GM18867 (cell line): ENCODE results near the gene SH2D4B.
A peak's percentile ranks its signal among the peaks of the same experiment; 100 is the strongest.
"Not testable (repeated sequence)": the region's sequence is repeated elsewhere in the genome, so short reads cannot be mapped to it uniquely, and the experiment has no call there.

Experiments
- ATAC-seq: cut with Tn5 transposase; IDR thresholded peaks from one replicate; pipeline ENCODE4 v1.9.1; 2021; ENCODE audit warnings: mild to moderate bottlenecking, moderate library complexity; ENCODE audit not compliant: unreplicated experiment

SH2D4B gene

GRCh38 chr10:80523773-80524172, 13.9 kb upstream of the SH2D4B start:
- no peak for ATAC-seq

- ATAC-seq: no peak
These were observed 13.4 kb upstream of the SH2D4B start for GRCh38 chr10:80524190-80524909.

- no peak for ATAC-seq
These were observed 11.5 kb upstream of the SH2D4B start for GRCh38 chr10:80526218-80526617.

GRCh38 chr10:80526742-80527141, 11.0 kb upstream of the SH2D4B start:
- no peak for ATAC-seq

GRCh38 chr10:80528185-80528700, 9.5 kb upstream of the SH2D4B start:
- no peak for ATAC-seq

GRCh38 chr10:80528901-80529300, 8.8 kb upstream of the SH2D4B start:
- no peak for ATAC-seq

GRCh38 chr10:80529604-80530003, 8.1 kb upstream of the SH2D4B start:
- no peak for ATAC-seq

GRCh38 chr10:80530251-80530650, 7.5 kb upstream of the SH2D4B start:
- peak; percentile 54 for ATAC-seq

- no peak for ATAC-seq
These were observed 6.9 kb upstream of the SH2D4B start for GRCh38 chr10:80530816-80531215.

- no peak for ATAC-seq
These were observed 5.1 kb upstream of the SH2D4B start for GRCh38 chr10:80532571-80532970.

GRCh38 chr10:80534059-80534458, 3.6 kb upstream of the SH2D4B start:
- ATAC-seq: not testable (repeated sequence)

- ATAC-seq: not testable (repeated sequence)
These were observed 3.1 kb upstream of the SH2D4B start for GRCh38 chr10:80534646-80535045.

- peak; percentile 87 for ATAC-seq
These were observed 1.9 kb upstream of the SH2D4B start for GRCh38 chr10:80535671-80536360.

- ATAC-seq: no peak
These were observed 1.3 kb upstream of the SH2D4B start for GRCh38 chr10:80536361-80536835.

- ATAC-seq: no peak
These were observed 491 bp upstream of the SH2D4B start for GRCh38 chr10:80537086-80537735.

GRCh38 chr10:80538481-80539185, 931 bp downstream of the SH2D4B start:
- ATAC-seq: no peak

GRCh38 chr10:80539421-80540031, 1.8 kb downstream of the SH2D4B start:
- peak; percentile 30 for ATAC-seq

GRCh38 chr10:80540136-80540535, 2.4 kb downstream of the SH2D4B start:
- no peak for ATAC-seq

GRCh38 chr10:80540618-80540980, 2.9 kb downstream of the SH2D4B start:
- ATAC-seq: no peak

- peak; percentile 64 for ATAC-seq
These were observed 3.5 kb downstream of the SH2D4B start for GRCh38 chr10:80540981-80541750.
